ENCODE data around the gene UQCC2.

Gene UQCC2

DNA sequence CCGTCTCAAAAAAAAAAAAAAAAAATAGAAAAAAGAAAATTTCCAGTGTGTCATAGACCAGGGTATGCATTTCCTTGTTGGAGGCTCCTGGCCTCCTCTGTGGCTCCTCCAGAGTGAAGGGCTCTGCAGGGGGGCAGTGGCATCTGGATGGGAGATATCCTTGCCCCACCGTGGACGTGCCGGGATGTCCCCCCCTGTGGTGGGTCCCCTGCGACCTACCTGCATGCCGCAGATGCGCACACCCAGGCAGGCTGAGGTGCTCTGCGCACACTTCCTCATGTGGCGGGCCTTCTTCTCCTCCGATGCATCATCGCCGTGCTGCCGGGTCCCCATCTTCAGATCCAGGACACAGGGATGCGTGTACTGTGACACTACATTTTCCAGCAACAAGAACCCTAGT is 13.7 kb upstream of the UQCC2 start:
- DNase-seq: no peak

DNA sequence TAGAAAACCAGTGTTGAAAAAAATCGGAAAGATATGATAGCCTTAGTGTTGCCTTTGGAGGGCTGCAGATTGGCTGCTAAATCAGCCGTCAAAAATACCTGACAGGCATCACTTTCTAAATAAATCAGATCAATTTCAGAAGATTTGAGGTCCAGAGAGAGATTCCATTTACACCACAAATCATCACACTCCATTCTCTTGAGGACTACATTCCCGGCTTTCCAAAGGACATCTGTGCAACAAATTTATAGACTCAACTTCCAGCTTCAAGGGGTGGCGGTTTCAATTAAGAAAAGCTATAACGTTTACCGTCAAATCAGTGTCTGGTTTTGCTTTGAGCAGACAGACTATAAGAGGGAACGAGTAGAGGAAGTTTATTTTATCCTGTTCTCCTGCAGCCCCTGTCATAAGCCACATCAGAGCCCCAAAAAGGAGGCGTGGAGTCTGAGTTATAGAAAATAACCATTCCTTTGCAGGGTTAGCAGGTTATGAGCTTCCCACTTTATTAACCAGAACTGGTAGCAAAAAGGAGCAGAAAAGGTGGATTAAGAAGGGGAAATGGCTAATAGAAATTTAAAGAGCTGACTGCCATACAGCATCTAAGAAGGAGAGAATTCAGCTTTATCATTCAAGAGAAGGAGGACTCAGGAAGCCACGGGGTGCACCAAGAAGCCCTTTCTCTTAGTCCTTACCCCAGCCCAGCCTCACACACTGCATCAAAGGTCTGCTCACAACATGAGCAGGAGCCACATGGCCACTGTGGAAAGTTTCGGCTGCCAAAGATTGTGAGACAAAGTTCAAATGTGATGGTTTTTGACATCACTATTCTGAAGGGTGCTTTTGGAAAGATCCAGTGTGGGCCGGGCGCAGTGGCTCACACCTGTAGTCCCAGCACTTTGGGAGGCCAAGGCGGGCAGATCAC is 12.9 kb upstream of the UQCC2 start:
- no peak for DNase-seq

DNA sequence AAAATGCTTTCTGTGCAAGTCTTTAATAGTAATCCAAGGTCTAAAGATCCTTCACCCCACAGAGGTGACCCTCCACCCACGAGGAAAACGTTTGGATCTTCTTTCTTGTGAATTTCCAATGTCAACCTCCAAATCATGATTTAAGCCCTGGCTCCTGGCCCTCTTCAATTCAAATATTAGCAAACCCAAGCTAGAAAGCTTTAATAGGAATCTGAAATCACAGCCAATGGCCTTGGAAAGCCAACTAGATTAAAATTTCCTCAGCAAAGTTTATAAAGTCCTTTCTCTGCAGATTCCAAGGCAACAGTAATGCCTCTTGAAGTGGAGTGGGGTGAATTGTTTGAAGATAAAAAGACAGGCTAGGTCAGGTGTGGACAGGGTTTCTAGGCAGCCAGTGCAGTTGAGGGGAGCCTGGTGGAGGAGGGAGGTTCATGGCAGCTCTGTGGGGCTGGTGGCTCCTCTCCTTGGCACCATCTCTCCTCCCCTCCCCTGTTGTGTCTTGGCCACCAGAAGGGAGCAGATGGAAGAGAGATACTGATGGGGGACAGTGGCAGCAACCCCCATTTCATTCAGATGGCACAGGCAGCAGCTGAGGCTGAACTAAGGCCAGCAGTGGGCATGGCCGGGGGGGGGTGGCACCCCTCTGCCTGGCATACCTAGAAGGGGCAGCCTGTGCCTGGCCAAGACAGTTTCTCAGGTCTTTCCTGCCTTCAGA is 12.0 kb upstream of the UQCC2 start:
- DNase-seq: no peak

DNA sequence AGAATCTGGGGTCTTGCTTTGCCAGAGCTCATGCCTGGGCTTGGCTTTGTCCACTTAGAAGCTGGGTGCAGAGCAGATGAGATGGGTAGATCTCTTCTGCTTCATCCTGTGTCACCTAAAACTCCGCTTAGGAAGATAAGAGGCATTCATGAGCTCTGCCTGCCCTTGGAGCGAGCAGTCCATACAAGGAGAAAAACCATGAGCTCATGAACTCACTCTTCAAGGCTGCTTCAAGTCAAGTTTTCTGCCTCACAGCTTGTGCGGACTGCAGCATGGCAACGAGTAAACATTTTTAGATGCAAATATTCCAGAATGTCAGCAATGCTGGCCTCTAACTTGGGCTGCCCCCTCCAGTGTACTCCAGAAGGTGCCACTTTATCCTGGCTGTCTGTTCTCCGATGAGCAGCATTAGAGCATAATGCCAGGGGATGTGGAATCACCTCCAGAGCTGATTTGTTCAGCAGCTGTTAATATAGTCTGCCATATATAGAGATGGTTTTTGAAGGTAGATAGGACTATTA is 10.7 kb upstream of the UQCC2 start:
- no peak for DNase-seq

DNA sequence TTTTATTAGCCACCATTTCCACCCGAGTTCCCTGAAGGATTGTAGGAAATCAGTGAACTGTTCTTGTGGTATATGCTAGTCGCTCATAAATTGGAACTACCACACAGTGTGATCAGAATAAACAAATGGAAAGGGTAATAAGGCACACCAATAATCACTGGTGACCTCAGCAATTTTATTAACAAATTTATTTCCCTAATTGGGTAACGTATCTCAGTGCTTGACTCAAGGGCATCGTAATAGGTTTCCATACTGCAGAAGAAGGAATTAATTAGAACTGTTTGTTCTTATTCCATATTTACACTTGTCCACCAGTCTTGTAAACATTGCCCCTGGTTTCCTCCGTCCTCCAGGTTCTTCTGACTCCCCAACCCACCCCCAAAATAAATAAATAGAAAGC is 10.0 kb upstream of the UQCC2 start:
- no peak for DNase-seq

DNA sequence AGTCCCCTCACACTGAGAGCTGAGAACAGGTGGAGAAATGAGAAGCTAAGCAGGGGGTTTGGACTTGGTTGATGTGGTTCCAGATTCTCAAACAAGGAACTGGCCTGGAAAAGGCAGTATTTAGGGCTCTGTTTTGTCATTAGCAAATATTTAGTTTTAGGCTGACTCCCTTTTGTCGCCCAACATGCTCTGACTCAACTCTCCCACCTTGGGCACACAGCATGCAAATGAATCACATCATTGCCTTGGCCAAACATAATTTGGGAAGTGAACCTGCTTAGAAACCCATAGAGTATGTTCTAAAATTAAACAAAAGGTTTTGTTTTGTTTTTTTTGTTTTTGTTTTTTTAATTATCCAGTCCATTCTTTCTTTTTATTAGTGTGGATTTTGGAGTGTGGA is 9.5 kb upstream of the UQCC2 start:
- no peak for DNase-seq

DNA sequence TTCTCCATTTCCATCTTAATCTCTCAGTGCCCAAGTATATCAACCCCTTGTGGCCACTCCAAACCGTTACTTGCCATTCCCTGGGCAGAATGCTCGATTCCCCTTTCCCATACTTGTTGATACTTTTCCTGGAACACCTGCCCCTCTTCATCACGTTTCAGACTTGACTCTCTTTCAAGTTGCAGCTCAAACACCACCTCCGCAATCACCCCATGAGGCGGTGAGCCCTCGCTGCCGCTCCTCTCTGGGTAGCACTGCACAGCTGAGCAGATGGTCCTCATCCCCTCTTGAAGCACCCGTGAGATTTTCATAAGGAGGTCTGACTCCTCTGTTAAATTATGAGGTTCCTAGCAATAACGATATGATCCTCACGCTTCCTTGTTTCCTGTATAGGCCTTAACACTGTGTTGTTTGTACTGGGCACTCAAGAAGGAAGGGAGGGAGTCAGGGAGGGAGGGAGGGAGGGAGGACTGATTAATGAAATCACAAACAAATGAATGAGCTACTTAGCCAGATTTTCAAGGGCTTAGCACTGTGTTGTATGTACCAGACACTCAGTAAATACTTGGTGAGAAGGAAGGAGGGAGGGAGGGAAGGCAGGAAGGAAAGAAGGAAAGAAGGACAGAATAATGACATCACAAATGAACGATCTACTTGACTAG is 8.0 kb upstream of the UQCC2 start:
- DNase-seq: no peak

DNA sequence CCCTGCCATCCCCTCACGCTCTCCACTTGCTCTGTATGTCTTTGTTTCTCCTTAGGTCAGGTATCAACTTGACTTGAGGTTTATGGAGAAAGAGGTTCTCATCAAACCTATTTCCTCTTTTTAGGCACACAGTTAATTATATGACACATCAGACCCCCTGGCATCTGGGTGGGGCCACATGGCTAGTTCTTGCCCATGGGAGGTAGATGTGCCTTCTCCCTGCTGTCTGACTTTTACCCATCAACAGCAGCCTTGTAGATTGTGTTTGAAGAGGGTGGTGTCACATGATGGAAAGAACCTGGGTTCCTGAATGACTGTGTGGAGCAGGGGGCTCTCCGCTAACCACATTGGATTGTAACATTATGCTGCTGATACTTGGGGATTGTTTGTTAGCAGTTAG is 7.2 kb upstream of the UQCC2 start:
- DNase-seq: no peak

DNA sequence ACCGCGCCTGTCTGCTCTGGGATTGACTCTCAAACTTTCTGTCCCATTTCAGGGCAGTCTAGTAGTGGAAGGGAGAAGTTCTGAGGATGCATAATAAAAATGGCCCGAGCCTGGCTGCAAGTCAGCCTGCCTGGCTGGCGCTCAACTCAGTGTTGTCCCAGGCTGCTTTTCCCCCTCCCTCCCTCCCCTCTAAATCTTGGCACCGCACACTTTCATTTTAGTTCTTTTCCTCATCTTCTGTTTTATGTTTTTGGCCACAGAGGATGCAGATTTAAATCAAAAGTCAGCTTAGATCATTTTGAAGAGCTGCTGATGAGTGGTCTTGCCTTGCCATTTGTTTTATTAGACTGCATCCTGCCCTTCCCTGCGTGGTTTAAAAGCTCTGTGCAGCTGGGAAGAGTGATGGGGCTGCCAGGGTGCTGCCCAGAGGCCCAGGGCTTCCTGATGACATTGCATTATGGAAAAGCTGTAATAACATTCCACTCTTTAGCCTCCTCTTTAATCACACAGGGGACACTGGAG is 6.5 kb upstream of the UQCC2 start:
- DNase-seq: no peak

DNA sequence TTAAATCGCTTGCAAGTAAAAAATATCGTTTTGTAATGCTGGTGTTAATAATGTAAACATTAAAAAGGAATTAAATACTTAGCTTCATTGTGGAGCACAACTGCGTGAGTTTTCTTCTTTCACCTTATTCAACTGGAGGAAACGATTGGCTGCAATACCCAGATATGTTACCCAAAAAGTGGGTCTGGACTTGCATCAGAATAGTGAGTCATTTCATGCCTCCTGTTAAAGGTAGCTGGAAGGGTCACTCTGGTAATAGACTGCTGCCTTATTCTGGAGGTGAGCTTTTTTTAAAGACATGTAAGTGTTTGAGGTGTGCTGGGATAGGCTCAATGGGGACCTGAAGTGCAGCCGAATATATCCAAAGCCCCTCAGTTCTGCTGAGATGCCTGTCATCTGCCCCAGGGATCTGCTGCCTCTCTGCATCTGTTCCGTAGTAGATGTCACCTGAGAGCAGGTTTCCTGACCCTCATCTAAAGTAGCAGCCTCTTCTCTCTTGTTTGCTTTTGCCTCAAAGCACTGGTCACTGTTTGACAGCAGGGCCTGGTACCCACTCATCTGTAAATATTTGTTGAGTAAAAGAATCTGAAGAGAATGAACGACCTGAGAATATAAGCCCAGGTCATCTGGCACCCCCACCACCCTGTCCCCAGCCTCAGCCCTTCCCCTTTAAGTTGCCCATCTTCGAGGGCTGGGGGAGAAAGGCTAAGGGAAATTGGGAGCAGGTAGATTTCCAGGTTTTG is 5.6 kb upstream of the UQCC2 start:
- no peak for DNase-seq

DNA sequence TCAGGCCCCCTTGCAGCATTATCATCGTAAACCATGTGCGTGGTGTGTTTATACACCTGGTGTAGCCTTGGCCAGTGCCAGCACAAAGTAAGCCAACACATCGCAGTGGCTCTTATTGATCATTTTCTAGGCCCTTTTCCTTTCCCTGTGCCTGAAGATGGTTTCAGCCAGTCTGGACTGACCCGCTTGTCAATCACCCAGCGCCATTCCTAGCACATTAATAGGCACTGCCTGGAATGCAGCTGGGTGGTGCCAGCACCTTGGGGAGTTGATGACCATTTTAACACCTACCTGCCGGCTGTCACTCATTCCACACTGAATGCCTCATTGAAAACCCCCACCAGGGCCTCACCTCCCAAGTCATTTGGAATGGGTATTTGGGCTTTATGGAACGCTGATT is 4.9 kb upstream of the UQCC2 start:
- DNase-seq: no peak

DNA sequence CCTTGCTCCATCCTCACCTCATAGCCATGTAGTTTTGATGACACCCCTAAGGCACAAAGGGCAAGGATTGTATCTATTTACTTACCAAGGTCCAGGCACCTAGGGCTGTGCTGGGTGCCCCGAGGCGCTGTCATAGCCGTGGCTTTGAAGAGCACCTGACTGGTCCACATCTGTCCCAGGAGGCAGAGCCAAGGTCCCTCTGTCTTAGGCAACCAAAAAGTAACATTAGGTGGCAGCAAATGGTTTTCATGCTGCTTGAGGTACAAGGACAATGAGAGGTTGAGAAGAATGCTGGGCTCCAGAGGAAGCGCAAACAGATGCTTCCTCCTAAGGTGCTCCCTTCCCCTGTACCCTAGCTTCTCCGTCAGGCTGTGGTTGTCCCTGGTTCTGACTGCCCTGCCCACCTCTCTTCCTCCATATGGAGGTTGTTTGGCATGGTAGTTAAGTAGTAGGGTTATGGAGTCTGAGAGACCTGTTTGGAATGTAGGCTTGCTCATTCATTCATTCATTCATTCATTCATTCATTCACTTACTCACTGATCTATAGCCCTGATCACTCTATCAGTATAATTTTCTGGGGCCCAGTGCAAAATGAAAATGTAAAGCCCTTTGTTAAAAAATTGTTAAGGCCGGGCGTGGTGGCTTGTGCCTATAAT is 3.0 kb upstream of the UQCC2 start:
- no peak for DNase-seq

DNA sequence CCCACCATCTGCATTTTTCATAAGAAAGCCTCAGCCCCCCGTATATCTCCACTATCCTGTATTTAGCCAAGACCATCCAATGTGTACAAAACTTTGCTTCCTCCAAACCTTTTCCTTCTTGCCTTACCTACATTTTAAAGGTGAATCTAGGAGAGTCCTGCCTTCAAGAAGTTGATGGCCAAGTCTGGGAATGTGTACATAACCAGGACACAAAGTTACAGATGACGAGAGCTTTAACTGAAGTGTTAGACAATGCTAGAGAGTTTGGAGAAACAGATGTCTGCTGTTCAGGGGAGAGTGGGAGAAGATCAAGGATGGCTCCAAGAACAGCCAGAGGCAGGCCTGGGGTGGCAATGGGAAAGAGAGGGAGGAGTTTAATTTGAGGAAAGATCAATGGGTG is 2.3 kb upstream of the UQCC2 start:
- no peak for DNase-seq

DNA sequence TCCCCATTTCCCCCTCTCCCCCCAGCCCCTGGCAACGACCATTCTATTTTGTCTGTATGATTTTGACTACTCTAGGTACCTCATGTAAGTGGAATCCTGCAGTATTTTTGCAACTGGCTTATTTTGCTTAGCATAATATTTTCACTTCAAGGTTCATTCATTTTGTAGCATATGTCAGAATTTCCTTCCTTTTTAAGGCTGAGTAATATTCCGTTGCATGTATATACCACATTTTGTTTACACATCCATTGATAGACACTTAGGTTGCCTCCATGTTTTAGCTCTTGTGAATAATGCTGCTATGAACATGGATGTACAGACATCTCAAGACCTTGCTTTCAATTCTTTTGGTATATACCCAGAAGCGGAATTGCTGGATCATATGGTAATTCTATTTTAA is 1.4 kb upstream of the UQCC2 start:
- DNase-seq: no peak

DNA sequence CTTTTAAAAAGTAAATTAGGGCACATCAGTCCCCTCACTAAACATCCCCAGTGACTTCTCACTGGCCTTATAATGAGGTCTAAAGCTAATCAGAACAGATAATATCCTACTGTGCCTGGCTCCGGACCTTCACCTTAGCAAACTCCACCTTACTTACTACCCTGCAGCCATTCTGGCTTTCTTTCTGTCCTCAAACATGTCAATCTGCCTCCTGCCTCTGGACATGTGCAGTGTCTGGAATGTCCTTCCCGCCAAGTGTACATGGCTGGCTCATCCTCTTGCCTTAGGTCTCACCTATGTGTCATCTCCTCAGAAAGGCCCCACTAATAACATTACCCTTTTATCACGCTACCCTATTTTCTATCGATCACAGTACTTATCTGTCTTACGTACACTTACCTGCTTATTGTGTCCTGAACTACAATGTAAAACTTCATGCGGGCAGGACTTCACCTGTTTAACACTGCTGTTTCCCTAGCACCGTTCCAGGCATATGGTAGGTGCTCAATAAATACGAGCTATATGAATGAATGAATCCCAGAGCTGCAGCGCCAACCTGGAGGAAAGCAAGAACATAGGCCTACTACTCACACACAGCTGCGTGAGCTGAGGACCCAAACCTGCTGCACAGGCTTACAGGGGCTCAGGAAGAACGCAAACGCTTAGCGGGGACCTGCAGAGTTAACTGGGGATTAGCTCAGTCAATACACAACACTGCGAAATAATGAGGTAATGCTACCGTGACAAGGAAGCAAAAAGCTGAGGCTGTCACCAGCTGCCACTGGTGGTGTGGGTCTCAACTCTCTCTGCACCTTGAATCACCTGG is 991 bp downstream of the UQCC2 start:
- no peak for DNase-seq

DNA sequence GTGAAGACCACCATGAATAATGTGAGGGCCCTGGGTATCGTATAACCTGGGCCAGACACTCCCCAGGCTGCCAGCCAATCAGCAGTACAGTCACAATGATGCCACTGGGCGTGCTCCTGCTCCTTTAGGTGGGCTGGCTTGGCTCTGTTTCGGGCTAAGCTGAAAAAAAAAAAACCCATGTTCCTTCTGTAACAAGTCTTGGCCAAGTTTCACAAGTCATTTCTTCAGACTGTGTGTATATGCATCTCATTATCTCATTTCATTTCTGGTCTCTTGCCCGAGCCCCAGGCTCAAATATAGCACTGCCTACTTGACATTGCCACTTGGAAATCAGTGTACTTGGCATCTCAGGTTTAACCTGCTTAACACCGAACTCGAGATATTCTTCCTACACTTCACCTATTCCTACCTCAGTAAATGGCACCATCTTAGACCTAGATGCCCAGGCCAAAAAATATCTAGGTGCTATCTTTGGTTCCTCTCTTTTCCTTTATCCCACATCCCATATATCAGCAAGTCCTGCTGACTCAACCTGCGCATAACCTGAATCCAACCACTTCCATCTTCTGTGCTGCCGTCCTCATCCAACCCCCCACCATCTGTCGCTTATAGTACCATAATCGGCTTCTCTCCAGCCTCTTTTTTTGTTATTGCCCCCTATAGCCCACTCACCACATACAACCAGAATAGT is 1.8 kb downstream of the UQCC2 start:
- no peak for DNase-seq

DNA sequence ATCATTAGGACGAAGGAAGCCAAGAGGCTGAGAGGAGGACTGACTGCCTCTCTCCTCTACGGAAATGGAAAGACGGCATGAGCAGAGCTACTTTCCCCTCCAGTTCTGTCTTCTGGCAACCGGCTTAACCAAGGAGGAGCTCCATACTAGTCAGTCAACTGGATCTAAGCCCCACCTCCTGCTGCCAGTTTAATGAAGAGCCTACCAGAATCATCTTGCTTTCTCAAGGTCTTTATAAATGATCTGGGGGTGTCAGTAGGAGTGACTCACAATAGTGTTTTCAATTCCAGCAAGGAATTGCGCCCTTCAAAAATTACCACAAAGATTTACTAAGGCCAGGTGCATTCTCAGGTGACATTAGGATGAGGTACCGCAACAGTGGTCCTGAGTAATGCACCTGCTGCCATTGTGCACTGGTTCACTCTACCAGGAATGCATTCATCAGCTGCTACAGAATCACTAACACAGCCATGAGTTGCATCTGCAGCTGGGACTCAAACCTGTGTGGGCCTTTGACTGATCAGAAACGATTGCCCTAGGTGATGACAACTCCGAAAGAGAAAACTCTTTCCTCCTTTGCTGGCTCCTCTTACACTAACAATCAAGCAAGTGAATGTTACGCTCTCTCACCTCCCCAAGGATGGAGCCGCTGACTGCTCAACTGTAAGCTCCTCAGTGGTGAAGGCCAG is 2.8 kb downstream of the UQCC2 start:
- DNase-seq: no peak

DNA sequence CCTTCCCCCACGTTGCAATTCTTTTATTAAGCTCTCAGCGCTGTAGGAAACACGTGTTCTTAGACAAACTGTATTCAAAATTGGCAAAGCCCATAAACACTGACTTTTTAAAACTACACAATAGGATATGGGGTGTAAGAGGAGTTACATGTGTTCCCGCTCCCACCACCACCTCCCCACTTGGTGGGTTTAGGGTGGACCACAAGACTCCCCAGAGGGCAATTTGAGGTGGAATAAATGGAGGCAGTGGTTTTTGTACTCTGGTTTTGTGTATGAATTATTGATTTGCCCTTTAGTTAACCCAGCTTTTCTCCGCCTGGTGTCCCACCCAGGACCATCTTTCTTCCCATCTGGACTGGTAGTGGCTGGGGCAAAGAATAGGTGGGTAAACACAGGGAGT is 3.7 kb downstream of the UQCC2 start:
- DNase-seq: no peak

DNA sequence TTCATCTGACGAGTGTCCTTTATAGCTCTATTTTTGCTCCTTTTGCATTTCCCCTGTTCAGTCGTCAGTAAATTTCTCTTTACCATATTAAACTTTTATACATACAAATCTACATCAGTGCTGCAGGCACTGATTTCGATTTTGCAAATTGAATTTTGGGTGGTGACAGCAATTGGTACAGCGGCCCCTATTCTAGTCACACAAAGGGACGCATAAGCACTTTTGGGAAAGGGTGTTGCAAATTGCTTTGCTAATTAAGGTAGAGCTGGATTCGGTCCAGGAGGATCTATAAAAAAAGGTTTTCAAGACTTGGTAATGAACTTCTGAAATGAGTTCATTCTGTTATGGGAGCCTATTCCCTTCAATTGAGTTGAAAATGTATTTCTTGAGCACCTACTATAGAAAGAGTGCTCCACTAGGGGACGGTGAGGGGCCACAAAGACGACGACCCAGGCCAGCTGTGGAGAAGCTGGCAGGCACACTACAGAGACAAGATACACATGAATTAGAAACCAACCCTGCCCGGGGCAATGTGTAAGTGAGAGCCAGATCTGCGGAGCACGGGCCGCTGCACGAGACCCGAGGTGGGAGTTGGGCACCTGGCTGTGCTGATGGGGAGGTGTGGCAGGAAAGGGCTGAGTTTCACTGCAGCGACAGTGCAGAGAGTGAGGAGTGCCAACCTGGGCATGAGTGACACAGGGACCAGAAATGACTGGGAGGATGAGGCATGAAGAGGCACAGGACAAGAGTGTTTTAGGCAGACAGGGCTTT is 5.4 kb downstream of the UQCC2 start:
- DNase-seq: no peak
